H1 (cell line): ENCODE measurements around the gene ATF3.

Experiments
- CTCF ChIP-seq, 3 experiments: IDR thresholded peaks; 1 replicate in 2 of 3; 2 replicates in 1 of 3; pipeline versions ENCODE4 v1.5.1 to v1.6.1; 2011; ENCODE audit warnings: low read length in 3 of 3, mild to moderate bottlenecking in 3 of 3, inconsistent platforms in 2 of 3, low read depth in 1 of 3, moderate library complexity in 1 of 3; ENCODE audit not compliant: insufficient read depth in 1 of 3; ENCODE audit errors: control extremely low read depth in 1 of 3
- EZH2 ChIP-seq: fragments of 200-600 bp; sonication (generic); IDR thresholded peaks from 2 replicates; pipeline ENCODE4 v1.7.1; 2012; ENCODE audit warnings: low read depth, mild to moderate bottlenecking, moderate library complexity, low read length, inconsistent platforms; ENCODE audit not compliant: severe bottlenecking
- JUND ChIP-seq: IDR thresholded peaks from 2 replicates; pipeline ENCODE4 v1.6.1; 2011; ENCODE audit warnings: mild to moderate bottlenecking, improper control_type of control experiment, low read length
- MAFK ChIP-seq: IDR thresholded peaks from 2 replicates; pipeline ENCODE4 v1.6.1; 2012; ENCODE audit warnings: low read depth, mild to moderate bottlenecking, improper control_type of control experiment, low read length
- POLR2AphosphoS5 ChIP-seq: IDR thresholded peaks from 2 replicates; pipeline ENCODE4 v1.6.1; 2011; ENCODE audit warnings: low read depth, low read length
- RBBP5 ChIP-seq: IDR thresholded peaks from 2 replicates; pipeline ENCODE4 v1.7.1; 2012; ENCODE audit warnings: low read depth, mild to moderate bottlenecking, inconsistent platforms, low read length, moderate library complexity, borderline replicate concordance
- RNF2 ChIP-seq: fragments of 200-900, 300-1000 bp; sonication (generic); IDR thresholded peaks from 2 replicates; pipeline ENCODE4 v1.7.1; 2016; ENCODE audit warnings: borderline replicate concordance, low read depth, mild to moderate bottlenecking, antibody characterized with exemption, low read length; ENCODE audit not compliant: poor library complexity, severe bottlenecking; ENCODE audit errors: missing control alignments
- TAF1 ChIP-seq: IDR thresholded peaks from 2 replicates; pipeline ENCODE4 v1.6.1; 2011; ENCODE audit warnings: mild to moderate bottlenecking, low read depth, low read length

GRCh38 chr1:212605441-212606394, 2.8 kb upstream of the ATF3 start:
- no peak for TF ChIP-seq CTCF (IDR thresholded peaks at IDR 0.05; ENCODE audit: control extremely low read depth in 1 of 3, insufficient read depth in 1 of 3, low read depth in 1 of 3, low read length in 3 of 3)
- no peak for TF ChIP-seq EZH2
- TF ChIP-seq TAF1, result no peak
- TF ChIP-seq MAFK, result no peak
- TF ChIP-seq JUND, result no peak
- no peak for TF ChIP-seq POLR2AphosphoS5
- TF ChIP-seq RNF2, result no peak
- TF ChIP-seq RBBP5, result no peak; the same call in 1 of the 2 replicates
